Transverse colon (tissue), 4 donors: Measurements from ENCODE around the gene RAMACL. TPM values are rescaled to one million over a fixed set of nuclear protein-coding genes. Genes with fewer than 3 reads are reported as not detected.

Source experiments
- DNase-seq: peaks from one replicate; pipeline ENCODE4 v3.0.0-alpha.2; 2019
- H3K27ac ChIP-seq, 4 donors: fragments of 200-600 bp; sonication (generic); 2 replicates each; pipeline ENCODE4 v1.5.1; 2016 to 2018; ENCODE audit warnings: inconsistent platforms in 4 of 4
- H3K27me3 ChIP-seq: fragments of 200-600 bp; sonication (generic); 2 replicates; pipeline ENCODE4 v1.5.1; 2017; ENCODE audit warnings: inconsistent platforms
- H3K36me3 ChIP-seq, 4 donors: fragments of 200-600 bp; sonication (generic); 2 replicates each; pipeline ENCODE4 v1.5.1; 2017 to 2019; ENCODE audit warnings: inconsistent platforms in 4 of 4
- H3K4me1 ChIP-seq, 4 donors: fragments of 200-600 bp; sonication (generic); 2 replicates each; pipeline ENCODE4 v1.5.1; 2017 to 2020; ENCODE audit warnings: inconsistent platforms in 4 of 4
- H3K4me3 ChIP-seq, 4 donors: fragments of 200-600 bp; sonication (generic); 1 replicate in 1 of 4; 2 replicates in 3 of 4; pipeline versions ENCODE4 v1.5.1 to v1.6.1; 2017 to 2019; ENCODE audit warnings: inconsistent platforms in 4 of 4
- H3K9me3 ChIP-seq, 2 donors: fragments of 200-600 bp; sonication (generic); 2 replicates each; pipeline ENCODE4 v1.5.1; 2017 to 2019; ENCODE audit warnings: inconsistent platforms in 2 of 2
- EP300 ChIP-seq: sonication (generic); formaldehyde crosslinking; IDR thresholded peaks from one replicate; pipeline ENCODE4 v1.6.1; 2017; ENCODE audit warnings: antibody characterized with exemption, low read depth
- POLR2A ChIP-seq: fragments of 450-650 bp; IDR thresholded peaks from one replicate; pipeline ENCODE4 v1.6.1; 2016; ENCODE audit warnings: antibody characterized with exemption, mild to moderate bottlenecking, moderate library complexity
- POLR2AphosphoS5 ChIP-seq, 3 donors: sonication (generic); formaldehyde crosslinking; IDR thresholded peaks; one replicate each; pipeline ENCODE4 v1.6.1; 2016; ENCODE audit warnings: antibody characterized with exemption in 3 of 3
- WGBS, 2 donors: methylation state at CpG; one replicate each; pipeline ENCODE4 v1.1.5; 2018; ENCODE audit warnings: low coverage in 1 of 2; 5-methylcytosine and 5-hydroxymethylcytosine counted together
- in situ Hi-C, 4 donors: fragments of 200-750 bp; cut with MboI; loops; one replicate each; pipeline versions ENCODE4 v1.15.0 to v1.15.1; 2017; ENCODE audit warnings: low sequenced_read_pairs in 3 of 4, low pct_ligation_motif_present in 1 of 4, low pct_unique_long_range_greater_than_20kb in 1 of 4
- intact Hi-C: fragments of 100-400 bp; cut with DNase I; formaldehyde crosslinking; loops from one replicate; pipeline ENCODE4 v1.15.1; 2023; ENCODE audit warnings: low total_unique reads
- total RNA-seq, 4 donors: library from RNA; depleted of rRNA; stranded (reverse); fragments of >200 nt; gene quantifications; one replicate each; pipeline ENCODE4 v1.1.0, GENCODE V29; 2016
- TF ChIP-seq, protein P1 (sequence below), 5 experiments: fragments of 200-600 bp in 3 of 5; fragments of 450-650 bp in 2 of 5; sonication (generic) in 3 of 5; IDR thresholded peaks; 1 replicate in 2 of 5; 2 replicates in 3 of 5; pipeline ENCODE4 v1.5.1; 2016 to 2017; ENCODE audit warnings: antibody characterized with exemption in 5 of 5, inconsistent platforms in 3 of 5, mild to moderate bottlenecking in 2 of 5, moderate library complexity in 1 of 5

RAMACL gene
- total RNA-seq, 4 donors from 2014 or later, result 0.95 to 1.2 (median 1.2) TPM; not detected in 1

DNA sequence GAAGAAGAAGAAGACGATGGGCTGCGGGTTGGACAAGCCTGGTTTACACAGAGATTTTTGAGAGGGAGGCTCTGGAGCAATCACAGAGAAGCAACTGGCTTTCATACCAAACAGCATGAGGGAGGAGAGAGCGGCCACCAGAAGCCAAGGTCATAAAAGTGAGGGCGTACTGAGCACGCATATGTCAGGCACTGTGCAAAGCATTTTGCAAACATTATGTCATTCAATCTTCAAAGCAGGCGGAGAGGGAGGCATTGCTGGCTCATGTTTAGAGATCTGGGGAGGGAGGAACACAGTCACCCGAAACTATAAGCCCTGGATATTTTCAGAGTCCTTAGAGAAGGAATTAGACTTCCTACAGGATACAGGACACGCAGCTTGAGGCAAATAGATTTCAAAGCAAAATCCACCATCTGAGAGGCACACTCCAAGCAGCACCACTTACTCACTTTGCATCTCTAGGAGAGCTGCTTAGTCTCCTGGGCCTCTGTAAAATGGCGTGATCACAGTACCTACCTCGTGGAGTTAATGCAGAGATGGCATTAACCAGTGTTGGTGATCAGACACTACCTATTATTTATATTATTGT is 24.6 kb downstream of the RAMACL start:
- H3K27ac ChIP-seq, result peak overlapping the region; percentile 7 to 56 (median 39)
- intact Hi-C loops (no loop called here), in situ Hi-C loops (no loop called here)
- no peak for DNase-seq
- 57 to 64% methylated on average over 9 to 10 of the region's 10 CpGs for WGBS, 2 donors
- H3K9me3 ChIP-seq, result no peaks in the 10 kb centered on the region
- H3K4me1 ChIP-seq, result peaks cover 3 to 6% (median 4%) of the 10 kb centered on the region in 4 donors
- H3K27me3 ChIP-seq, result no peaks in the 10 kb centered on the region
- TF ChIP-seq EP300 (no peak), POLR2AphosphoS5 (IDR thresholded peaks at IDR 0.05) (peak; percentile 24 to 59 (median 46))
- no peaks in the 10 kb centered on the region for H3K36me3 ChIP-seq
- H3K4me3 ChIP-seq, result no peak overlapping the region

DNA sequence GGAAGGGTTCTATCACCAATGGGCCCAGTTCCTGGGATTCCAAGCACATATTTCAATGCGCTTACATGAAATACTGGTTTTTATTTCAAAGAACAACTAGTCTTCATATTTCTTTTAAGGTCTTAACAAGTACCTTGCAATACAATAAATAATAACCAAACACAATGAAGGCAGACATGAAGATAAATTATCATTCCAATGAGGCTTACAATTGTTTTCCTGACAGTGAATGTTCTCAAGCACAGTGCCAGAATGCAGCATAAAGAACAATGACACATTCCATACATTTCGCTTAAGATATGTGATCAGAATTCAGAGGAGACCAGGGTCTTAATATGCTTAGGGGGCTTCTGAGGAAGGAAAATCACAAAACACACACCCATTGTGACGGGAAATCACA is 26.3 kb downstream of the RAMACL start:
- Histone ChIP-seq H3K4me3 (no peak overlapping the region), H3K4me1 (peaks cover 3 to 12% (median 9%) of the 10 kb centered on the region in 4 donors), H3K27me3 (no peaks in the 10 kb centered on the region), H3K27ac (no peak overlapping the region), H3K36me3 (no peaks in the 10 kb centered on the region), H3K9me3 (no peaks in the 10 kb centered on the region)
- TF ChIP-seq POLR2AphosphoS5 (IDR thresholded peaks at IDR 0.05) (no peak), EP300 (no peak), POLR2A (no peak)
- TF ChIP-seq, protein P1, sequence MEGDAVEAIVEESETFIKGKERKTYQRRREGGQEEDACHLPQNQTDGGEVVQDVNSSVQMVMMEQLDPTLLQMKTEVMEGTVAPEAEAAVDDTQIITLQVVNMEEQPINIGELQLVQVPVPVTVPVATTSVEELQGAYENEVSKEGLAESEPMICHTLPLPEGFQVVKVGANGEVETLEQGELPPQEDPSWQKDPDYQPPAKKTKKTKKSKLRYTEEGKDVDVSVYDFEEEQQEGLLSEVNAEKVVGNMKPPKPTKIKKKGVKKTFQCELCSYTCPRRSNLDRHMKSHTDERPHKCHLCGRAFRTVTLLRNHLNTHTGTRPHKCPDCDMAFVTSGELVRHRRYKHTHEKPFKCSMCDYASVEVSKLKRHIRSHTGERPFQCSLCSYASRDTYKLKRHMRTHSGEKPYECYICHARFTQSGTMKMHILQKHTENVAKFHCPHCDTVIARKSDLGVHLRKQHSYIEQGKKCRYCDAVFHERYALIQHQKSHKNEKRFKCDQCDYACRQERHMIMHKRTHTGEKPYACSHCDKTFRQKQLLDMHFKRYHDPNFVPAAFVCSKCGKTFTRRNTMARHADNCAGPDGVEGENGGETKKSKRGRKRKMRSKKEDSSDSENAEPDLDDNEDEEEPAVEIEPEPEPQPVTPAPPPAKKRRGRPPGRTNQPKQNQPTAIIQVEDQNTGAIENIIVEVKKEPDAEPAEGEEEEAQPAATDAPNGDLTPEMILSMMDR (IDR thresholded peaks at IDR 0.05), result no peak
- no peak for DNase-seq
- 95 to 100% methylated on average over 3 of the region's 3 CpGs for WGBS, 2 donors
- in situ Hi-C loops, result no loop called here
- intact Hi-C loops, result no loop called here

DNA sequence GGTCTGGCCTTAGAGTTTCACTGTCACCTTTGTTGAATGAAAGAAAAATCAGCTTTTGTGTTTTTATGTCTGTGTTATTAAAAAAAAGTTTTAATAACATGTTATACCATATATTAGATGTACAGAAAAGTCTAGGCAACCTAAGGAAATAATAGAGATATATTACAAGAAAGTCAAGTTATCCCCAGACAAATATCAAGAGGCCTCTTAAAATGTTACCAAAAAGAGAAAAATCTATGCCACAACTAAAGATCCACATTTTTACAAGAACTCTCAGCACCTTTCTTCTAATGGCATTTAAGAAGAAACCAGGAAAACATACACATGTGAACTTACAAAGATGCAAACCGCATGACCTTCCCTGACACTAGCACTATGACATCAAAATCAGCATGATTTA is 26.8 kb downstream of the RAMACL start:
- Histone ChIP-seq H3K36me3 (no peaks in the 10 kb centered on the region), H3K4me3 (no peak overlapping the region), H3K27ac (no peak overlapping the region), H3K27me3 (no peaks in the 10 kb centered on the region), H3K9me3 (no peaks in the 10 kb centered on the region), H3K4me1 (peaks cover 3 to 13% (median 9%) of the 10 kb centered on the region in 4 donors)
- in situ Hi-C loops, result no loop called here
- TF ChIP-seq POLR2A, result no peak
- TF ChIP-seq POLR2AphosphoS5 (IDR thresholded peaks at IDR 0.05), result no peak
- intact Hi-C loops, result loop anchor here (5.0 kb wide), 1 partner anchor 68 kb away; the partner anchor contains the start of gene RPS6KA2
- DNase-seq, result no peak
- WGBS, 2 donors, result 88 to 93% methylated on average over 1 of the region's 1 CpG

DNA sequence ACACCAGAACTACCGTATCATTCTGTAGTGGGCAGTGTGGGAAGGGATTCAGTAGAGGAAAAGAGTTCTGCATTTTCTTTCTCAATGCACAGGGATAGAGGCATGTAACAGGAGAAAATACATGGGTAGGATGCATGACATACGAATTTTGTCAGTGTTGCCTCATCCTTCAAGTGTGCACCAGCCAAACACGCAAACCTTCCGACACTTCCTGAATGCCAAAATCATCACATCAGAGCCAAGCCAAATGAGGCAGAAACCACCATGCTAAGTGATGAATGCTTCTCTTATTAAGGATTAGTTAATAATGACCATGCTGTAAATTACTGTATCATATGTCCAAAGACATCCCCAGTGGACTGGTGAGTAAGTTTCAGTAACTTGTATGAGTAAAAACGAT is 27.3 kb downstream of the RAMACL start:
- intact Hi-C loops, result loop anchor here (5.0 kb wide), 1 partner anchor 68 kb away; the partner anchor contains the start of gene RPS6KA2
- H3K4me3 ChIP-seq, result no peak overlapping the region
- TF ChIP-seq, protein P1 (IDR thresholded peaks at IDR 0.05), result no peak
- TF ChIP-seq POLR2A (no peak), EP300 (no peak), POLR2AphosphoS5 (IDR thresholded peaks at IDR 0.05) (no peak)
- peaks cover 3 to 17% (median 9%) of the 10 kb centered on the region in 4 donors for H3K4me1 ChIP-seq
- H3K36me3 ChIP-seq, result no peaks in the 10 kb centered on the region
- in situ Hi-C loops, result no loop called here
- no peak for DNase-seq
- H3K9me3 ChIP-seq, result no peaks in the 10 kb centered on the region
- WGBS, 2 donors, result 84 to 89% methylated on average over 4 to 5 of the region's 5 CpGs
- no peak overlapping the region for H3K27ac ChIP-seq
- no peaks in the 10 kb centered on the region for H3K27me3 ChIP-seq

DNA sequence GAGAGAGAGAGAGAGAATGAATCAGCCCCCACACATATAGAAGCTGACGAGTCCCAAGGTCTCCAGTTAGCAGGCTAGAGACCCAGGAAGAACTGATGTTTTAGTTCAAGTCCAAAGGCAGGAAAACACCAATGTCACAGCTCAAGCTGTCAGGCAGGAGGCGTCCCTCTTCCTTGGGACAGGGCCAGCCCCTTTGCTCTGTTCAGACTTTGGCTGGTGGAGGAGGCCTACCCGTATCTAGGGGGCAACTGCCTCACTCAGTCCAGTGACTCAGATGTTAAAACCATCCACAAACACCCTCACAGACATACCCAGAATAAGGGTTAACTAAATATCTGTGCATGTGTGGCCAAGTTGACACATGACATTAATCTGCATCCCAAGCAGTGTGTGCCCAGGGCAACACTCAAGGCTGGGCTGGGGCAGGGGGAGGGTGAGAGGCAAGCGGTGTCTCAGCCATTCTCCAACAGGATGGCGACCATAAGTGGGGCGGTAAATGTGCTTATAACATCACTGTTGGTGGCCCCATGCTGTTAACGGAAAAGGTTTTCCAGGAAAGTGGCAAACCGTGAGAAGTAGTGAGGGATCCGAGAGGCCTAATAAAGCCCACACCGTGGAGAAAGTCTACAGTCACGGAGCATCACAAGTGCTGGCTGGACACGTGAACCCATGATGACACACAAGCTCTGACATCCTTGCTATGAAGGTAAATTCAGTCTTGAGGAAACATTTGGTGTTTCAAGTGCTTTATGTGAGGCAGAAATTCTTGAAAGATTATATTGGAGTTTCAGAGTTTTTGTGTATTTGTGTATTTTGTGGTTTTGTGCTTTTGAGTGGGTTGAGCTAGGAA is 28.1 kb downstream of the RAMACL start:
- 86 to 91% methylated on average over 9 to 12 of the region's 12 CpGs for WGBS, 2 donors
- Histone ChIP-seq H3K4me3 (no peak overlapping the region), H3K27me3 (no peaks in the 10 kb centered on the region), H3K4me1 (peaks cover 3 to 22% (median 9%) of the 10 kb centered on the region in 4 donors), H3K36me3 (no peaks in the 10 kb centered on the region), H3K9me3 (no peaks in the 10 kb centered on the region), H3K27ac (no peak overlapping the region)
- in situ Hi-C loops (no loop called here), intact Hi-C loops (loop anchor here (5.0 kb wide), 1 partner anchor 69 kb away; the partner anchor contains the start of gene RPS6KA2)
- no peak for DNase-seq
- no peak for TF ChIP-seq POLR2AphosphoS5 (IDR thresholded peaks at IDR 0.05)
- no peak for TF ChIP-seq POLR2A
- TF ChIP-seq, protein P1 (IDR thresholded peaks at IDR 0.05), result no peak
- no peak for TF ChIP-seq EP300
